ENCODE results near the gene RALGPS2. TPM values are rescaled to one million over a fixed set of nuclear protein-coding genes. Genes with fewer than 3 reads are reported as not detected.
"Not testable (repeated sequence)": the region's sequence is repeated elsewhere in the genome, so short reads cannot be mapped to it uniquely, and the experiment has no call there.

The RALGPS2 gene
- total RNA-seq, 2 experiments from 2014 or later: 4.8 to 5.5 TPM

DNA sequence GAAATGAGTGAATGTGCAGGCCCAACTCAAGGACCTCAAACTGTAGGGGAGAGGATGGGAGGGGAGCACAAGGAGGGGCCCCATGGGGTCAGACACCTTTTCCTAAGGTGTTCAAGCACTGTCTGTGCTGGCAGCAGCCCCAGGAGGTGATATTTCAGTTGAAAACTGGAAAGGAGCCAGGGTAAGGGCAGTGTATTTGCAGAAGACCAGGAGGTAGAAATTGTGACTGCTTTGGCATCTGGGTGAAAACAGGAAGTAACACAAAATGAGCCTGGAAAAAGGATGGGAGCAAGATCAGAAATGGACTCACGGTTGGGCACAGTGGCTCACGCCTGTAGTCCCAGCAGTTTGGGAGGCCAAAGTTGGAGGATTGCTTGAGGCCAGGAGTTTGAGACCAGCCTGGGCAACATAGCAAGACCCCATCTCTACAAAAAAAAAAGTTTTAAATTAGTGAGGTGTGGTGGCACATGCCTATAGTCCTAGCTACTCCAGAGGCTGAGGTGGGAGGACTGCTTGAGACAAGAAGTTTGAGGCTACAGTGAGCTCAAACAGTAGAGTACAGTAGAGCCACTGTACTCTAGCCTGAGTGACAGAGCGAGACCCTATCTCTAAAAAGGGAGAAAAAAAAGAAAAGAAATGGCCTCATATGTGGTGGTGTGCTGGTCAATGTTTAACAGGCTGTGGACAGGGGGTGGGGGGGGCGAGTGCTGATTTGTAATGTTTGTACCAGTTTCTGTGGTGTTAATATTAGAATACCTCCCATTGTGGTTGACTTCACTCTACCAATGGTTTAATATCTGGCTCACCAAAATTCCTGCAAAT lies 222.0 kb downstream of the RALGPS2 start:
- ATAC-seq: no peak
- Mint-ChIP-seq H3K4me3 (no peak overlapping the region), H3K27me3 (peaks cover 5% of the 10 kb centered on the region), H3K27ac (no peak overlapping the region), H3K36me3 (ENCODE audit: low read depth) (no peaks in the 10 kb centered on the region), H3K9me3 (ENCODE audit: low read depth) (no peaks in the 10 kb centered on the region), H3K4me1 (peaks cover 5% of the 10 kb centered on the region)
- no peak for DNase-seq
- intact Hi-C loops (cut with DNase I, micrococcal nuclease): no loop called here
- ChIA-PET POLR2A (no interaction called here), CTCF (no interaction called here)

DNA sequence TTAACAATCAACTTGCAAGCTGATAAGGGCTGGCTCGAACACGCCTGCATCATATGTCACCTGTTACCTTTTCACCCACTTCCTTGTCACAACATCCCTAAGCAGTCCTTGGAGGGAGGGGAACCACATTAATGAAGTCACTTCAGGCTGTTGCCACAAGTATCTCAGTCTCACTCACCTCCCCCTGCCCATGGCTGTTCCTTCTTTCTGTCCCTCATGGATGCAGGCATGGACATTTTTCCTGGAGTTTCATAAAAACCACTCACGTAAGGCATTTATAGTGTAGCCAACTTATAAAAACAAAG lies 222.6 kb downstream of the RALGPS2 start:
- DNase-seq: no peak
- ChIA-PET CTCF (no interaction called here), POLR2A (no interaction called here)
- intact Hi-C loops (cut with DNase I, micrococcal nuclease): no loop called here
- no peak overlapping the region for H3K27ac Mint-ChIP-seq
- no peaks in the 10 kb centered on the region for H3K36me3 Mint-ChIP-seq (ENCODE audit: low read depth)
- H3K27me3 Mint-ChIP-seq: peaks cover 2% of the 10 kb centered on the region
- no peak overlapping the region for H3K4me3 Mint-ChIP-seq
- peaks cover 5% of the 10 kb centered on the region for H3K4me1 Mint-ChIP-seq
- H3K9me3 Mint-ChIP-seq (ENCODE audit: low read depth): no peaks in the 10 kb centered on the region
- no peak for ATAC-seq

DNA sequence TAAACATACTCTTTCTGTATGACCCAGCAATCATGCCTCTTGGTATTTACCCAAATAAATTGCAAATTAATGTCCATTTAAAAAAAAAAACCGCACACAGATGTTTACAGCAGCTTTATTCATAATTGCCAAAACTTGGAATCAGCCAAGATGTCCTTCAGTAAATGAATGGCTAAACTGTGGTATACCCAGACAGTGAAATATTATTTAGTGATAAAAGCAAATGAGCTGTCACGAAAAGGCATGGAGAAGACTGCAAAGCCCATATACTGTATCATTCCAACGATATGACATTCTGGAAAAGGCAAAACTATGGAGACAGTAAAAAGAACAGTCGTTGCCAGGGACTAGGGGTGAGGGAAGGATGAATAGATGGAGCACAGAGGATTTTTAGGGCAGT lies 223.6 kb downstream of the RALGPS2 start:
- Mint-ChIP-seq H3K27me3 (peaks cover 2% of the 10 kb centered on the region), H3K9me3 (ENCODE audit: low read depth) (no peaks in the 10 kb centered on the region), H3K27ac (no peak overlapping the region), H3K4me3 (no peak overlapping the region), H3K4me1 (no peaks in the 10 kb centered on the region), H3K36me3 (ENCODE audit: low read depth) (no peaks in the 10 kb centered on the region)
- DNase-seq (no peak), ATAC-seq (no peak)
- POLR2A ChIA-PET: no interaction called here
- intact Hi-C loops (cut with DNase I, micrococcal nuclease): no loop called here
- CTCF ChIA-PET: no interaction called here

DNA sequence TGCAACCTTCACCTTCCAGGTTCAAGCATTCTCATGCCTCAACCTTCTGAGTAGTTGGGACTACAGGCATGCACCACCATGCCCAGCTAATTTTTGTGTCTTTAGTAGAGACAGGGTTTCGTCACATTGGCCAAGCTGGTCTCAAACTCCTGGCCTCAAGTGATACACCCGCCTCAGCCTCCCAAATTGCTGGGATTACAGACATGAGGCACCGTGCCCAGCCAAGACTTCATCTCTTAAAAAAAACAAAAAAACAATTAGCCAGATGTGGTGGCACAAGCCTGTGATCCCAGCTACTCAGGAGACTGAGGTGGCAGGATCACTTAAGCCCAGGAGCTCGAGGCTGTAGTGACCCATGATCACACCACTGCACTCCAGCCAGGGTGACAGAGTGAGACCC lies 224.8 kb downstream of the RALGPS2 start:
- not testable (repeated sequence) for H3K27me3 Mint-ChIP-seq, ATAC-seq

DNA sequence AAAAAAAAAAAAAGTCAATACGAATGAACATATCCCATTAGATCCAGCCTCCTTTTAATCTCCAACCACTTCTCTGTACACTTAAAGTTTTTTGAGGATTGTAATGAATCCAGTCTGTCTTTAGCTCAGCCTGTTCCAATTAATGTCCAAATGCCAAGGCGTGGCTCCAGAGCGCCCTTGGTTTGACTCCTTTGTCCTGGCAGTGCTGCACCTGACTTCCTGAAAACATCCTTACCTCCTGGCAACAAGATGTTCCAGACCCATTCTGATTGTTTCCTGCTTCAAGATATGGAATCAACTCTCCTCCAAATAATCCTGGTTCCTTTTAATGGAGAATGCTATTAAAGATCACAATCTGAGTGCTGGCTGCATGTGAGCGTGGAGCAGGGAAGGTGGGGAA lies 226.6 kb downstream of the RALGPS2 start:
- no peak overlapping the region for H3K27ac Mint-ChIP-seq
- H3K9me3 Mint-ChIP-seq (ENCODE audit: low read depth): no peaks in the 10 kb centered on the region
- H3K4me3 Mint-ChIP-seq: no peak overlapping the region
- H3K4me1 Mint-ChIP-seq: no peaks in the 10 kb centered on the region
- H3K36me3 Mint-ChIP-seq (ENCODE audit: low read depth): no peaks in the 10 kb centered on the region
- CTCF ChIA-PET: no interaction called here
- intact Hi-C loops (cut with DNase I, micrococcal nuclease): no loop called here
- POLR2A ChIA-PET: no interaction called here
- DNase-seq (no peak), ATAC-seq (no peak)
- H3K27me3 Mint-ChIP-seq: peaks cover 2% of the 10 kb centered on the region

More for the DNA sequence above, 224.8 kb downstream of the RALGPS2 start:
- DNase-seq; POLR2A ChIA-PET; H3K9me3 Mint-ChIP-seq (ENCODE audit: low read depth); H3K4me3 Mint-ChIP-seq; H3K27ac Mint-ChIP-seq; H3K36me3 Mint-ChIP-seq (ENCODE audit: low read depth); H3K4me1 Mint-ChIP-seq; intact Hi-C loops (cut with DNase I, micrococcal nuclease): not testable (repeated sequence)
- CTCF ChIA-PET: interaction anchor here (0.6 kb wide), 1 partner anchor 359 kb away, joined by 3 read pairs; no protein-coding TSS in a partner anchor

DNA sequence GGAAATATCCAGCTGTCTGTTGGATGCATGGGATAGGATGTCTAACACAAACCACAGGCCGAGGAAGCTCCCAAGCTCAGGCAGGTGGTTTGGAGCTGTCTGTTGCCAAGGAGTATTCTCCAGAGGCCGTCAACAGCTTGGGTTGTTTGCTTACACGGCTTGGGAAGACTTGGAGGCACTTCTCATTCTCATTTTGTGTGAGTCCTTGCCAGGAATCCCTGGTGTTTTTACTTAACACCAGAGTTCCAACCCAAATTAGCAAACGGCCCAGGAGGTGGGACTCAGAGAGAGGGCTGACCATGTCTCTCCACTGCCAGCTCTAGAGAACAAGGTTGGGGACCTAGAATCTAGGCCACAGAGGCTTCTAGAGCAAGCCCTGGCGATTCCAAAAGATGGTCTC lies 228.0 kb downstream of the RALGPS2 start:
- ATAC-seq (no peak), DNase-seq (no peak)
- CTCF ChIA-PET: no interaction called here
- Mint-ChIP-seq H3K27me3 (no peaks in the 10 kb centered on the region), H3K4me1 (no peaks in the 10 kb centered on the region), H3K4me3 (no peak overlapping the region), H3K9me3 (ENCODE audit: low read depth) (no peaks in the 10 kb centered on the region), H3K27ac (no peak overlapping the region), H3K36me3 (ENCODE audit: low read depth) (no peaks in the 10 kb centered on the region)
- POLR2A ChIA-PET: no interaction called here
- intact Hi-C loops (cut with DNase I, micrococcal nuclease): no loop called here

DNA sequence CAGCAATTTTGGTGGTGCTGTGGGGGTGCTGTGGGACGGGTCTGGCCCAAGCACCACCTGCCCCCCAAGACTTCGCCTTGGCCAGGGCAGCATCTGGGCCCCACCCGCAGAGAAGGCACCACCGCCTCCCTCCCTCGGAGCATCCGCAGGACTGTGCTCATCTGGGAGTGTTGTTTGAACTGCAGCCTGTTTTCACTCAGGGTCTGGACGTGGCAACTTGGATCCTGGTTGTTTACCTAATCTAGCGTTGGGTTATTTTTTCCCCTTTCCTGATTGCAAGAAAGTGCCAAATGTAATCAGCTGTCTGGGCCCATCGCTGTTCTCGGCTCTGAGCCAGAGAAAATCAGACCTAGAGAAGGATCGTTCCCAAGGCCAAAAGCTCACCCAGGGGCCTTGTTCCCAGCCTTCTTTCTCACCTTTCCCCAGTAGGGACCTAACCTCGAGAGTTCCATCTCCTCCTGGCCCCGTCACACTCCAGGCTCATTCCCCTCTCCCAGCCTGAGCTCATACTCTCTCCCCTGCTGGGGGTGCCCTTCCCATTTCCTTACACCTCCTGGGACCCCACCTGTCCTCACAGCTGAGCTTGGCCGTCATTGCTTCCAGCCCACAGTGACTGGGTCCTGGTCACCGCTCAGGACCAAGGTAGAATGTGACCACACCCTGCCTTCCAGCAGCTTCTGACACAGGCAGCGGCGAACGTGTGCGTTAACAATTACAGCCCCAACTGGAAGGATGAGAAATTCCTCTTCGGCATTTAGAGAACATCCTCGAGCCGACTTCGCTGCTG lies 228.7 kb downstream of the RALGPS2 start:
- no peaks in the 10 kb centered on the region for H3K4me1 Mint-ChIP-seq
- no peak for ATAC-seq

DNA sequence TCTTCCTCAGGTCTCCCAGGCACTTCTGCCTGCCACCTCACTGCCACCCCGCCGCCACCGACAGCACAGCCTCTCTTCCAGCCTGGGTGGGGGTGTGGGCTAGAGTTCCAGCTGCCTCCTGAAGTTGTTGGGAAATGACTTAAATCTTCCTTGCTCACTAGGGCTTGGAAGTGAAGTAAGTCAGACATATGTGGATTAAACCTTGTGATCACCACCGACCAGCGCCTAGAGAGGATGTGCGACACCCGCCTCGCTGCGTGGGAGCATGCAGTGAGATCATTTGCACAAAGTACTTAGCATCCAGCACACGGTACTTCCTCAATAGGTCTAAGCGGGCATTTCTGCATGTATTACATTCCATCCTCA lies 229.3 kb downstream of the RALGPS2 start:
- Mint-ChIP-seq H3K4me1 (no peaks in the 10 kb centered on the region), H3K27me3 (no peaks in the 10 kb centered on the region), H3K27ac (no peak overlapping the region), H3K36me3 (ENCODE audit: low read depth) (no peaks in the 10 kb centered on the region), H3K9me3 (ENCODE audit: low read depth) (no peaks in the 10 kb centered on the region), H3K4me3 (no peak overlapping the region)
- ChIA-PET CTCF (no interaction called here), POLR2A (no interaction called here)
- no peak for DNase-seq
- ATAC-seq: no peak
- intact Hi-C loops (cut with DNase I, micrococcal nuclease): no loop called here

More for the DNA sequence above, 228.7 kb downstream of the RALGPS2 start:
- CTCF ChIA-PET: no interaction called here
- intact Hi-C loops (cut with DNase I, micrococcal nuclease): no loop called here
- H3K27me3 Mint-ChIP-seq: no peaks in the 10 kb centered on the region
- no peak for DNase-seq
- POLR2A ChIA-PET: no interaction called here
- H3K27ac Mint-ChIP-seq: no peak overlapping the region
- no peaks in the 10 kb centered on the region for H3K36me3 Mint-ChIP-seq (ENCODE audit: low read depth)
- no peak overlapping the region for H3K4me3 Mint-ChIP-seq
- no peaks in the 10 kb centered on the region for H3K9me3 Mint-ChIP-seq (ENCODE audit: low read depth)

DNA sequence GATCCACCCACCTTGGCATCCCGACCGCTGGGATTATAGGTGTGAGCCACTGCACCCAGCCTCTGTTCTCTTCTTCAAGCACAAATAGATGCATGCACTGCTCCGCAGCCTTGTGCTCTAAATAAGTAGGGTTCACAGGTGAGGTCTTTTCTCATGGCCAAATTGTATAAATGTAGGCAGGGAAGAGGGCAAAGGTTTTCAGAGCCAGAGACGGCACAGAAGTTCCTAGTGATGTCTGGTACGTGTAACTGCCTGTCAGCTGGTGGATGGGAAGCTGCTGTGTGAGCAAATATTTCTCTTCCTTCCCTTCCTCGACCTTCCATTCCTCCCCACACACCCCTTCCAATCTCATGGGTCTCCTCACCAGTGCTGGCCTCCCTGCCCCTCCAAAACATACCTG lies 229.9 kb downstream of the RALGPS2 start:
- intact Hi-C loops (cut with DNase I, micrococcal nuclease): no loop called here
- Mint-ChIP-seq H3K36me3 (ENCODE audit: low read depth) (no peaks in the 10 kb centered on the region), H3K4me1 (peaks cover 3% of the 10 kb centered on the region), H3K27ac (no peak overlapping the region), H3K4me3 (no peak overlapping the region), H3K27me3 (no peaks in the 10 kb centered on the region), H3K9me3 (ENCODE audit: low read depth) (peaks cover 1% of the 10 kb centered on the region)
- ChIA-PET POLR2A (no interaction called here), CTCF (no interaction called here)
- DNase-seq: no peak
- no peak for ATAC-seq

DNA sequence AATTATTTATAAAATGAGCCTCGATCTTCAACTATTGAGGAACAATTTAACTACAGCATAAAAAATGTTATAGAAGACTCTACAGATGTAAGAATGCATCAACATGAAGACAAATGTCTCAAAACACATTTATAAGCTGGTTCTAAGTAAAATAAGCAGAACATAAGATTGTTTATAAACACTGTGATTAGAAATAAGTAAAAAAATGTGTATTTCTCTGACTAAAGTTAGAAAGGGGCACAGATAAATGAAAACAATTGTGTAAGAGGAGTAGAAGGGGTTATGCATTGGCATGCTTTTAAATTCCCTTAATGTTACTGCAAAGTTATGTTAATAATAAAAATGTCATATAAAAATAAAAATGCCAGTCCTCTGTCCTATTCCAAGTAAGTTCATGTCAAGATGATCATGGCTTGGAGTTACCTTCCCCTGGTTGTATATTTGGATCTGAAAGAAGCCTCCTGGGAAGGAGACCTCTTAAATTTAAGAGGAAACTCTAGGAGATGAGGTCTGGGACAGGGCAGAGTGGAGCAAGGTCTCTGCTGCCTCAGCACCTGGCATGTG lies 230.4 kb downstream of the RALGPS2 start:
- H3K27ac Mint-ChIP-seq: no peak overlapping the region
- peaks cover 1% of the 10 kb centered on the region for H3K9me3 Mint-ChIP-seq (ENCODE audit: low read depth)
- intact Hi-C loops (cut with DNase I, micrococcal nuclease): no loop called here
- no peaks in the 10 kb centered on the region for H3K36me3 Mint-ChIP-seq (ENCODE audit: low read depth)
- CTCF ChIA-PET: no interaction called here
- H3K27me3 Mint-ChIP-seq: no peaks in the 10 kb centered on the region
- H3K4me1 Mint-ChIP-seq: peaks cover 3% of the 10 kb centered on the region
- no peak for DNase-seq
- POLR2A ChIA-PET: no interaction called here
- no peak for ATAC-seq
- H3K4me3 Mint-ChIP-seq: no peak overlapping the region

DNA sequence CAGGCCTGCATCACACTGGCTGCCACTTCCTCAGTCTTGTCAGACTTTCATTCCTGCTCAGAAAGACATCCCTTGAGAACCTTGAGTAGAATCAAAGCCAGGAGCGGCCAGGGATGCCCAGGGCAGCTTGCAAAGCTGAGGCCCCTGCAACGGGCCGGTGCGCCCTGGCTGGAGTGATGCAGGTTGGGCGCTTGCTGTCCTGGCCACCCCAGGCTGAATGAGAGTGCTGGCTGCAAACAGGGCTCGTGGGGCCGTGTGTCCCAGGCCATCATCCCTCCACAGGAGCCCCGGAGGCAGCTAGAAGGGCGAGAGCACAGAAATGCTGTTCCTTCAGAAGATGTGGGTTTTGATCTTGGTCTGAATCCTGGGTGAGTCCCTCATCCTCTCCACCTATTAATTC lies 233.4 kb downstream of the RALGPS2 start:
- Mint-ChIP-seq H3K4me3 (no peak overlapping the region), H3K9me3 (ENCODE audit: low read depth) (peaks cover 4% of the 10 kb centered on the region), H3K27me3 (no peaks in the 10 kb centered on the region), H3K27ac (no peak overlapping the region), H3K36me3 (ENCODE audit: low read depth) (no peaks in the 10 kb centered on the region), H3K4me1 (peaks cover 3% of the 10 kb centered on the region)
- ATAC-seq (no peak), DNase-seq (no peak)
- ChIA-PET POLR2A (no interaction called here), CTCF (no interaction called here)
- intact Hi-C loops (cut with DNase I, micrococcal nuclease): no loop called here

Data from activated CD4-positive, alpha-beta T cell treated with anti-CD3 and anti-CD28 coated beads for 36 hours (primary cell).